ENCODE measurements around the gene FOSL2.

DNA sequence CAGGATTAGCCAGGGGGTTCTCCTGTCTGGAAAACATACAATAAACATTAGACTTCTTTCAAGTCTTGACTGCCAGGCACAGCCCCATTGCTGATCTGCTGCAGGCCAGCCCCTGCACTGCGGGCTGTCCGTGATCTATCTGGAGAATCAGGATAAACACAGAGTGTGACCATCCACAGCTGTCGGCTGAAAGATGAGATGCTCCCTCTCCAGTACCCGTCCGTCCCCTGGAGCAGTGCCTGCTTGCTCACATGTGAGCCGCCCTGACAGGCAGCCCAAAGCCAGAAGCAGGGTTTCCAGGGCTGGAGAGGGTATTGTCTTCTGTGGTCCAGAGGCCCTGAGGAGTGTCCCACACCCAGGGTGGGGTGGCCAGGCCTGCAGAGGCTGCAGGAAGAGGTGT, 46.1 kb upstream of the FOSL2 start:
- TF ChIP-seq, protein P1, sequence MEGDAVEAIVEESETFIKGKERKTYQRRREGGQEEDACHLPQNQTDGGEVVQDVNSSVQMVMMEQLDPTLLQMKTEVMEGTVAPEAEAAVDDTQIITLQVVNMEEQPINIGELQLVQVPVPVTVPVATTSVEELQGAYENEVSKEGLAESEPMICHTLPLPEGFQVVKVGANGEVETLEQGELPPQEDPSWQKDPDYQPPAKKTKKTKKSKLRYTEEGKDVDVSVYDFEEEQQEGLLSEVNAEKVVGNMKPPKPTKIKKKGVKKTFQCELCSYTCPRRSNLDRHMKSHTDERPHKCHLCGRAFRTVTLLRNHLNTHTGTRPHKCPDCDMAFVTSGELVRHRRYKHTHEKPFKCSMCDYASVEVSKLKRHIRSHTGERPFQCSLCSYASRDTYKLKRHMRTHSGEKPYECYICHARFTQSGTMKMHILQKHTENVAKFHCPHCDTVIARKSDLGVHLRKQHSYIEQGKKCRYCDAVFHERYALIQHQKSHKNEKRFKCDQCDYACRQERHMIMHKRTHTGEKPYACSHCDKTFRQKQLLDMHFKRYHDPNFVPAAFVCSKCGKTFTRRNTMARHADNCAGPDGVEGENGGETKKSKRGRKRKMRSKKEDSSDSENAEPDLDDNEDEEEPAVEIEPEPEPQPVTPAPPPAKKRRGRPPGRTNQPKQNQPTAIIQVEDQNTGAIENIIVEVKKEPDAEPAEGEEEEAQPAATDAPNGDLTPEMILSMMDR (IDR thresholded peaks at IDR 0.05 in 8 of 11, conservative IDR thresholded peaks at IDR 0.05 in 3 of 11), result no peak
- TF ChIP-seq POLR2A (IDR thresholded peaks at IDR 0.05), result no peak
- no peak for TF ChIP-seq POLR2AphosphoS5 (IDR thresholded peaks at IDR 0.05)

Measured in spleen (tissue), 7 donors.